ENCODE results near the gene LLGL2. TPM values are rescaled to one million over a fixed set of nuclear protein-coding genes. Genes with fewer than 3 reads are reported as not detected.

The LLGL2 gene
- total and polyA plus RNA-seq, 2 donors (not counting 1 experiment from before 2014, with no cell fraction given): 0.03 to 0.33 TPM

DNA sequence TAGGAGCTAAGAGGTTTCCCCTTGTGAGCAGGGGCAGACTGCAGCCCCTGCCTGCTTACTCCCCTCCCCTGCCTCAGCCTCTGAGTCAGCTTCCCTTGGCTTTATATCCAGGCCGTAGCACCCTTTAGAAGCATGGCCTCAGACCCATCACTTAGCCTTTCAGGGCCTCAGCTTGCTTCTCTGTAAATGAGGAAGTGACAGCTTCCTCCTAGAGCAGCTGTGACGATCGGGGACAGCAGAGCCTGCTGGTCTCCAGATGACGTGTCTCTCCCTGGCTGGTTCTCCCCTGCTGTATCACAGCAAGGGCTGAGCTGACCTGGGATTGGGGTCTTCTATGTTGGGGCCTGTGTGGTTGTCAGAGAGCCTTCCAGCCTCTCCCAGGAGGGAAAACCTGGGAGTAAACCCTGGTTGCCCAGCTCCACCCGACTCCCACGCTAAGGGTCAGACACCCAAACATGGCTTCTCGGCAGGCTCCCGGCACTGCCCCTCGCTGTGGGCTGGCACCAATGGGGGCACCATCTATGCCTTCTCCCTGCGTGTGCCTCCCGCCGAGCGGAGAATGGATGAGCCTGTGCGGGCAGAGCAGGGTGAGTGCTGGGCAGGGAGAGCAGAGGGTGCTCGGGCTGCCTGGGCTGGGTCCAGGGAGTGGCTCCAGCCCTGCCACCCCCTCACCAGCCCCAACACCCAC is 45.8 kb downstream of the LLGL2 start:
- Histone ChIP-seq H3K9me3 (ENCODE audit: control insufficient read depth, insufficient read depth, low read depth, low read length) (no peaks in the 10 kb centered on the region), H4K20me1 (ENCODE audit: control insufficient read depth, extremely low read depth, insufficient read depth, low read length) (no peaks in the 10 kb centered on the region), H3K27ac (ENCODE audit: insufficient read depth, low read length) (no peak overlapping the region), H3K9ac (ENCODE audit: insufficient read depth, low read length) (no peak overlapping the region), H3K79me2 (ENCODE audit: control insufficient read depth, insufficient read depth, low read length) (no peaks in the 10 kb centered on the region), H3K27me3 (ENCODE audit: control insufficient read depth, insufficient read depth, low read length) (no peaks in the 10 kb centered on the region), H3K4me2 (ENCODE audit: extremely low read depth, insufficient read depth, low read length) (no peak overlapping the region), H3K4me3 (replicated peaks in 1 of 4; ENCODE audit: control extremely low read depth in 1 of 4, insufficient read depth in 1 of 4, low read depth in 3 of 4, low read length in 4 of 4) (no peak overlapping the region), H2AFZ (ENCODE audit: low read length) (no peak overlapping the region), H3K36me3 (ENCODE audit: control insufficient read depth, insufficient read depth, low read length) (no peaks in the 10 kb centered on the region), H3K4me1 (ENCODE audit: control insufficient read depth, extremely low read depth, insufficient read depth, low read length) (no peaks in the 10 kb centered on the region)
- peak in 1 of 2 donors; percentile 9 for DNase-seq (ENCODE audit: low read depth in 2 of 2)
- TF ChIP-seq, protein P1, sequence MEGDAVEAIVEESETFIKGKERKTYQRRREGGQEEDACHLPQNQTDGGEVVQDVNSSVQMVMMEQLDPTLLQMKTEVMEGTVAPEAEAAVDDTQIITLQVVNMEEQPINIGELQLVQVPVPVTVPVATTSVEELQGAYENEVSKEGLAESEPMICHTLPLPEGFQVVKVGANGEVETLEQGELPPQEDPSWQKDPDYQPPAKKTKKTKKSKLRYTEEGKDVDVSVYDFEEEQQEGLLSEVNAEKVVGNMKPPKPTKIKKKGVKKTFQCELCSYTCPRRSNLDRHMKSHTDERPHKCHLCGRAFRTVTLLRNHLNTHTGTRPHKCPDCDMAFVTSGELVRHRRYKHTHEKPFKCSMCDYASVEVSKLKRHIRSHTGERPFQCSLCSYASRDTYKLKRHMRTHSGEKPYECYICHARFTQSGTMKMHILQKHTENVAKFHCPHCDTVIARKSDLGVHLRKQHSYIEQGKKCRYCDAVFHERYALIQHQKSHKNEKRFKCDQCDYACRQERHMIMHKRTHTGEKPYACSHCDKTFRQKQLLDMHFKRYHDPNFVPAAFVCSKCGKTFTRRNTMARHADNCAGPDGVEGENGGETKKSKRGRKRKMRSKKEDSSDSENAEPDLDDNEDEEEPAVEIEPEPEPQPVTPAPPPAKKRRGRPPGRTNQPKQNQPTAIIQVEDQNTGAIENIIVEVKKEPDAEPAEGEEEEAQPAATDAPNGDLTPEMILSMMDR (conservative IDR thresholded peaks at IDR 0.05 in 1 of 2, IDR thresholded peaks at IDR 0.05 in 1 of 2; ENCODE audit: low read depth in 1 of 2, low read length in 2 of 2): no peak
- TF ChIP-seq EZH2 (IDR thresholded peaks at IDR 0.05; ENCODE audit: low read length, missing control alignments): no peak

- H3K36me3 ChIP-seq (ENCODE audit: control insufficient read depth, insufficient read depth, low read length): no peaks in the 10 kb centered on the region
- no peaks in the 10 kb centered on the region for H3K27me3 ChIP-seq (ENCODE audit: control insufficient read depth, insufficient read depth, low read length)
- no peak overlapping the region for H2AFZ ChIP-seq (ENCODE audit: low read length)
- TF ChIP-seq, protein P1 (conservative IDR thresholded peaks at IDR 0.05 in 1 of 2, IDR thresholded peaks at IDR 0.05 in 1 of 2; ENCODE audit: low read depth in 1 of 2, low read length in 2 of 2): no peak
- TF ChIP-seq EZH2 (IDR thresholded peaks at IDR 0.05; ENCODE audit: low read length, missing control alignments): no peak
- H3K9ac ChIP-seq (ENCODE audit: insufficient read depth, low read length): no peak overlapping the region
- no peaks in the 10 kb centered on the region for H3K9me3 ChIP-seq (ENCODE audit: control insufficient read depth, insufficient read depth, low read depth, low read length)
- DNase-seq (ENCODE audit: low read depth in 2 of 2): no peak
- H3K4me3 ChIP-seq (replicated peaks in 1 of 4; ENCODE audit: control extremely low read depth in 1 of 4, insufficient read depth in 1 of 4, low read depth in 3 of 4, low read length in 4 of 4): no peak overlapping the region
- no peak overlapping the region for H3K4me2 ChIP-seq (ENCODE audit: extremely low read depth, insufficient read depth, low read length)
- no peaks in the 10 kb centered on the region for H3K79me2 ChIP-seq (ENCODE audit: control insufficient read depth, insufficient read depth, low read length)
- no peaks in the 10 kb centered on the region for H3K4me1 ChIP-seq (ENCODE audit: control insufficient read depth, extremely low read depth, insufficient read depth, low read length)
- no peak overlapping the region for H3K27ac ChIP-seq (ENCODE audit: insufficient read depth, low read length)
- no peaks in the 10 kb centered on the region for H4K20me1 ChIP-seq (ENCODE audit: control insufficient read depth, extremely low read depth, insufficient read depth, low read length)
These were observed 46.4 kb downstream of the LLGL2 start for GRCh38 chr17:75571885-75572215.

- H3K9me3 ChIP-seq (ENCODE audit: control insufficient read depth, insufficient read depth, low read depth, low read length): no peaks in the 10 kb centered on the region
- no peaks in the 10 kb centered on the region for H3K36me3 ChIP-seq (ENCODE audit: control insufficient read depth, insufficient read depth, low read length)
- no peak overlapping the region for H2AFZ ChIP-seq (ENCODE audit: low read length)
- H4K20me1 ChIP-seq (ENCODE audit: control insufficient read depth, extremely low read depth, insufficient read depth, low read length): no peaks in the 10 kb centered on the region
- no peak overlapping the region for H3K27ac ChIP-seq (ENCODE audit: insufficient read depth, low read length)
- no peak overlapping the region for H3K9ac ChIP-seq (ENCODE audit: insufficient read depth, low read length)
- H3K79me2 ChIP-seq (ENCODE audit: control insufficient read depth, insufficient read depth, low read length): no peaks in the 10 kb centered on the region
- no peaks in the 10 kb centered on the region for H3K4me1 ChIP-seq (ENCODE audit: control insufficient read depth, extremely low read depth, insufficient read depth, low read length)
- no peaks in the 10 kb centered on the region for H3K27me3 ChIP-seq (ENCODE audit: control insufficient read depth, insufficient read depth, low read length)
- no peak for DNase-seq (ENCODE audit: low read depth in 2 of 2)
- TF ChIP-seq EZH2 (IDR thresholded peaks at IDR 0.05; ENCODE audit: low read length, missing control alignments): no peak
- TF ChIP-seq, protein P1 (conservative IDR thresholded peaks at IDR 0.05 in 1 of 2, IDR thresholded peaks at IDR 0.05 in 1 of 2; ENCODE audit: low read depth in 1 of 2, low read length in 2 of 2): no peak
- H3K4me3 ChIP-seq (replicated peaks in 1 of 4; ENCODE audit: control extremely low read depth in 1 of 4, insufficient read depth in 1 of 4, low read depth in 3 of 4, low read length in 4 of 4): no peak overlapping the region
- H3K4me2 ChIP-seq (ENCODE audit: extremely low read depth, insufficient read depth, low read length): no peak overlapping the region
These were observed 47.4 kb downstream of the LLGL2 start for GRCh38 chr17:75572713-75573539.
